GM18873 (cell line): ENCODE results near the gene RNF214.
"Not testable (repeated sequence)": the region's sequence is repeated elsewhere in the genome, so short reads cannot be mapped to it uniquely, and the experiment has no call there.

Source experiments
- ATAC-seq: cut with Tn5 transposase; IDR thresholded peaks from one replicate; pipeline ENCODE4 v1.9.1; 2021; ENCODE audit warnings: mild to moderate bottlenecking, moderate library complexity, moderate number of reproducible peaks; ENCODE audit not compliant: unreplicated experiment, low FRiP score

Gene RNF214

GRCh38 chr11:117229411-117229810 lies 3.1 kb upstream of the RNF214 start:
- ATAC-seq: no peak

DNA sequence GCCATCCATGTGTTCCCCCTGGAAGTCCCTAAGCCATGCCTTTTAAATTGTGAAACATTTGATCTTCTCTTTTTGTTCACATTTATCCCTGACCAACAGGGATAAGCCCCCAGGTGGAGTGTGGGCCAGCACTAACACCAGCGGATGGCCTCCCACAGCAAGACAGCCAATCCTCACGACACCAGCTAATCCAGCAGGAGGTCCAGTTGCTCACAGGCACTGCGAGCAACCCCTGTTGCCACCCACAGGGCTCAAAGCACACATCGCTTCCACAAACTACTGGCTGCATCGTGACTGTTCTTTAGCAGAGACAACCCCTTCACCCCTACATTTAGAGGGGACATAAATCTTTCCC lies 2.6 kb upstream of the RNF214 start:
- no peak for ATAC-seq

GRCh38 chr11:117230286-117230961 lies 2.0 kb upstream of the RNF214 start:
- ATAC-seq: no peak

- ATAC-seq: no peak
These were observed 1.3 kb upstream of the RNF214 start for GRCh38 chr11:117230999-117231841.

GRCh38 chr11:117231842-117232091 lies 704 bp upstream of the RNF214 start, which contains the start of gene PCSK7:
Gene PCSK7 (minus strand): TSS chr11:117232073. CDS start chr11:117229844, 2,229 bp downstream.
- no peak for ATAC-seq

DNA sequence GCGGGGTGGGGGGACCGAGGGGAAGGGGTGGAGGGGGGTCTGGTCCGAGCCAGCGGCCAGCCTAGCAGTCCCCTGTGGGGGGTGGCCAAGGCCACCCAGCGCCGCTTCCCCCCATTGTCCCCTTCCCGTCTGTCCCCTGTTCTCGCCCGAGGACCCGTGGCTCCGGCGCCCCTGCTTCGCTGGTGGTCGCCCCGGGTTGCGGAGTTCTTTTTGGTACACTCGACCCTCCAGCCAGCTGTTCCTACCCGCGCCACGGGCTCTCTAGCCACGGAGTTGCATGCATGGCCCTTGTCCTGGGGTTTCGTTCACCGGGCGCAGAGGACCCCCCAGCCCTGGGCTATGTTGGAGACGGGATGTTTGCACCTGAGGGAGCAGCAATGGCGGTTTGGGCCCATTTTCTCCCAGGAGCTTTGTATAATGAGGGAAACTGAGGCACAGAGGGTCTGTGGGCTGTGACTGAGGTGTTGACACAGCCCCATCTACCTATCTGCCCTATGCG lies 489 bp downstream of the RNF214 start:
- no peak for ATAC-seq

GRCh38 chr11:117238221-117238620 lies 5.8 kb downstream of the RNF214 start:
- no peak for ATAC-seq

DNA sequence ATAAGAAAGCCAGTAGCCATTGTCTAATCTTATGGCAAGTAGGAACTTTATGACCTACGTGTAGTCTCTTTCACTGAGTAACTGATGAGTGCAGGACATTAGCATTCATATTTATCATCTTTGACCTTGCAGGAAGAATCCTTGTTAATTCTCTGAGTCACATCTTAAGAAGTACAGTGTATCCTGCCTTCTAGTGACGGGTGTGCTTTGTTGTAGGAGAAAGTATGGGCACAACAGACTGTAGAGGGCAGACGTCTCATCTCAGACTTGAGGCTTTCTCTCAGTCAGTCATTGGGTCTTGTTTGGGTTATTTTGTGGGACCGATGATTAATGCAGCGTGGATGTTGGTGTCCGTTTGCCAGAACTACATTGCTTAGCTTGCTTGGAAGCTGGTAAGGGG lies 6.8 kb downstream of the RNF214 start:
- no peak for ATAC-seq

- no peak for ATAC-seq
These were observed 15.9 kb downstream of the RNF214 start for GRCh38 chr11:117248341-117248740.

DNA sequence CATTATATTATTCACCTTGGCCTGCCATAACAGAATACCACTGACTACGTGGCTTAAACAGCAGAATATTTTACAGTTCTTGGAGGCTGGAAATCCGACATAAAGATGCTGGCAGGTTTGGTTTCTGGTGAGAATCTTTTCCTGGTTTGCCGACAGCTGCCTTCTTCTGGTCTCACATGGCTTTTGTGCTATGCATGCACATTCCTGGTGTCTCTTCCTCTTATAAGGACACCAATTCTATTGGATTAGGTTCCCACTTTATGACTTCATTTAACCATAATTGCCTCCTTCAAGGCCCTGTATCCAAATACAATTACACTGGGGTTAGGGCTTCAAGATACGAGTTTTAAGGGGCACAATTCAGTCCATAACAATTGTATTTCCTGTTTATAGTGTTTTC lies 17.1 kb downstream of the RNF214 start:
- no peak for ATAC-seq

- no peak for ATAC-seq
These were observed 19.0 kb downstream of the RNF214 start for GRCh38 chr11:117251506-117251905.

DNA sequence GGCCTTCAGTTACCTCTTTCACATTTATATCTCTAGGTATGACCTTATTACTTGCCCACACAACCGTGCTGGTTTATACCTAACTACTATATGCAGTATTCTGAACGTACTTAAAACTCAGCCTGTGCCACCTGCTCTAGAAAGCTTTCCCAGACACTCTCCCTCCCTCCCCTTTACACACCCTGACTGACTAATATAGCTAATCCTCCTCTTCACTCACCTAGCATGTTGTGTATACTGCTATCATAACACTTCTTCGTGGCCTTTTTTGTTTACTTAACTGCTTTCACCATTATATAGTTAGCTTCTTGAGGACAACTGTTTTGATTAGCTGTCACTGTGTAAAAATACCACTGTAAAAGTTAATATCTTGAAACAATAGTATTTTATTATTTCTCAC lies 23.5 kb downstream of the RNF214 start:
- ATAC-seq: no peak

- ATAC-seq: no peak
These were observed 24.1 kb downstream of the RNF214 start for GRCh38 chr11:117256573-117256972.

DNA sequence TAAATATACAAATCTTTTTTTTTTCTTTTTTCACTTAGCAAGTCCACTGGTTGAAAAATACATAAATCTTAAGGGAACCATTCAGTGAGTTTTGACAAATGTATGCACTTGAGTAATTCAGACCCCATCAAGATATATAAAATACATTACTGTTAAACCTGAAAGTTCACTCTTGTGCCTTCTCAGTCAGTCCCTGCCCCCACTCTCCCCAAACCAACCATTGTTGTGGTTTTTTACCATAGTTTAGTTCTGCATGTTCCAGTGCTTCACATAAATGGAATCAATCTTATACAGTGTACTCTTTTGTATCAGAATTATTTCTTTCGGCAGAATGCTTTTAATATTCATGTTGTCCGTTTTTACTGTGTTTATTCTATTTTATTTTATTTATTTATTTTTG lies 26.1 kb downstream of the RNF214 start:
- ATAC-seq: no peak

DNA sequence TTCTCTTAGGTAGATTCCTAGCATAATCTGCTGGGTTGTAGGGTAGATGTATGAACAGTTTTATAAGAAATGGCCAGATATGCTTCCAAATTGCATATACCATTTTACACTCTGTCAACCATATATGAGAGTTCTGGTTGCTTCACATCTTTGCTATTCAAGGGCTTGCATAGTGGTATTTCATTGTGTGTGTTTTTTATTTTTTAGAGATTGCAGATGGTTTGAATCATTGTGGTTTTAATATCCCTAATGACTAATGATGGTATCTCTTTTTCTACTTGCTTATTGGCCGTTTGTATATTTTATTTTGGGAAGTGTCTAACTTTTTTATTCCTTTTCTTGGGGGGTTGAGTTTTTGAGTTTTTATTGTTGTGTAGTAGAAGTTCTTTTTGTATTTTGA lies 26.9 kb downstream of the RNF214 start:
- ATAC-seq: no peak

DNA sequence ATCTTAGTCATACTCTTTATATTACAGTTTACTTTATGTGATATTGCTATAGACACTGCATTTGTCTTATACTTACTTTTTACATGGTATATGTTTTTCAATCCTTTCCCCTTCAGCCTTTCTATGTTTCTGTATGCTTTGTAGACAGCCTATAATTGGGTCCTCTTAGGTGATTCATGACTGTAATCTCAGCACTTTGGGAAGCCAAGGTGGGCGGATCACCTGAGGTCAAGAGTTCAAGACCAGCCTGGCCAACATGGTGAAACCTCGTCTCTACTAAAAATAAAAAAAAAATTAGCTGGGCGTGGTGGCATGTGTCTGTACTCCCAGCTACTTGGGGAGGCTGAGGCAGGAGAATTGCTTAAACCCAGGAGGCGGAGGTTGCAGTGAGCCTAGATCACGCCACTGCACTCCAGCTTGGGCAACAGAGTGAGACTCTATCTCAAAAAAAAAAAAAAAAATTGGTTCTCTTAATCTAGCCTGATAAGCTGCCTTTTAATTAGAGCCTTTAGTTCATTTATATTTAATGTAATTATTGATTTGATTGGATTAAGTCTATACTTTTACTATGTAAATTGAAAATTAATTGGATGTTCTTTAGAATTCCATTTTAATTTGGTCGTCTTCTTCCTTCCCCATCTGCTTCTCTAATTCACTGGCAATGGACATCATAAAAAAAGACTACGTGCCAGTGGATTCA lies 32.3 kb downstream of the RNF214 start:
- not testable (repeated sequence) for ATAC-seq

DNA sequence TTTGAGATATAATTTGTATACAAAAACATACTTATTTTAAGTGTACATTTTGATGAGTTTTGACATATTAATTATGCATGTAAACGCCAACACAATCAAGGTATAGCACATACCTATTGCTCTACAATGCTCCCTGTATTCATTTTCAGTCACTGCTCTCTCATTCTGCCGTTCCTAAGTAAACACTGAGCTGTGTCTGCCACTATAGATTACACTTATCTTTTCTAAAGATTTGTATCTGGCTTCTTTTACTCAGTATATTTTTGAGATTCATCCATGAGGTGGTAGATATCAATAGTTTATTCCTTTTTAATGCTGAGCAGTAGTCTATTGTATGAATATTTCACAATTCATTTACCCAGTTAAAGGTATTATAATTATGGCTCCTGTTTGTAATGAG lies 33.3 kb downstream of the RNF214 start:
- no peak for ATAC-seq

- no peak for ATAC-seq
These were observed 37.4 kb downstream of the RNF214 start for GRCh38 chr11:117269856-117270255.

DNA sequence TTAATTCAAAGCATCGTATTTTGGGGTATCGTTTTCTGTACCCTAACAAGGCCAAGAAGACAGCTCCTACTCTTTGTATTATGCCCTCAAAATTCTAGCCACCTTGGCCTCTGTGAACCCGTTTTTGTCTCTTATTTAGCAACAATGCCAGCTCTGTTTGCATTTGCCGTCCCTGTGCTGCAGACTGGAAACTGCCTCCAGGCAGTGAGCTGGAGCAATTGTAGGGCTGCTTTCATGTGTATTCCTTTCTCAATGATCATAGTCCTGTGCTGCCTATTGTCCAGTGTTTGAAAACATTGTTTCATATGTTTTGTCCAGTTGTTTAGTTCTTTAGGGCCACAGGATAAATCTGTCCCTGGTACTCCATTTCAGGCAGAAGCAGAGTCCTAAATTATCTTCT lies 38.7 kb downstream of the RNF214 start:
- no peak for ATAC-seq

DNA sequence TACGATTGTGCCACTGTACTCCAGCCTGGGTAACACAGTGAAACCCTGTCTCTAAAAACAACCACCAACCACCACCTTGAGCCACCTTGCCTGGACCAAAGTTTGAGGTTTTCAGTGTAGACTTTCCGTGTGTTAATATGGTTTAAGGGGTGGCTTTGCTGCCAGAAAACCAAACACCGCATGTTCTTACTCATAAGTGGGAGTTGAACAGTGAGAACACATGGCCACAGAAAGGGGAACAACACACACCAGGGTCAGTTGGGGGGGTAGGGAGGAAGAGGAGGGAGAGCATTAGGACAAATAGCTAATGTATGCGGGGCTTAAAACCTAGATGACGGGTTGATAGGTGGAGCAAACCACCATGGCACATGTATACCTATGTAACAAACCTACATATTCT lies 39.7 kb downstream of the RNF214 start:
- ATAC-seq: not testable (repeated sequence)

DNA sequence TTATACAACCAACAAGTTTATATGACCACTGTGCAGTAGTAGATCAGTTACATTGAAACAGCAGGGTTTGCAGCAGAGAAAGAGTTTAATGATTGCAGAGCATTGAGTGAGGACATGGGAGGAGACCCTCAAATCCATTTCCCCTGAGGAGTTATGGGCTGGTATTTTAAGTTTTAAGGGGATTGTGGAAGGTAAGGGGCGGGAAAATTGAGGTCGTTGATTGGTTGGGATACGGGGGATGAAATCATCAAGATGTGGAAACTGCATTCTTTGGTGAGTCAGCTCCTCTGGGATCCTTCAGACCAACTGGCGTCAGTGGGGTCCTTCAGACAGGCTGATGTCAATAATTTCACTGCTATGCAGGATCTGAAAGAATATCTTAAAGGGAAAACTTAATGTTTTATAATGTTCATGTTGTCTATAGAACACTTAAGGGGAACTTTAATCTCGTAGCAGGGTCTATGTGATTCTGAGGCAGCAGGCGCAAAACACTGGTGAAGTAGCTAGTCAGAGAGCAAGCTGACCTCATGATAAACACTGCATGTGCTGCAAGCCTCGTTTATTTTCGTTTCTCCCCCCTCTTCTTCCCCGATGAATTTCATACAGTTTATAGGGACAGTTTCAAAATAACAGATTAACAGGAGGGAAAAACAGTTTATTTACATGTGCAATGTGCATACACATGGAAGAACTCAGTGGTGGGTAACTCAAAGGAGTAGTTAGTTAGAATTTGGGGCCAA lies 41.2 kb downstream of the RNF214 start:
- no peak for ATAC-seq
